Spleen (tissue), 11 donors: ENCODE data around the gene RINT1. TPM values are rescaled to one million over a fixed set of nuclear protein-coding genes. Genes with fewer than 3 reads are reported as not detected.

ENCODE experiments used
- DNase-seq: peaks from one replicate; pipeline ENCODE4 v3.0.0-alpha.2; 2020
- H3K27ac ChIP-seq, 8 donors: fragments of 200-600 bp; sonication (generic) in 7 of 8; 1 replicate in 4 of 8; 2 replicates in 4 of 8; pipeline versions ENCODE4 v1.5.0 to v1.8.0; 2016 to 2021; ENCODE audit warnings: inconsistent platforms in 4 of 8, mild to moderate bottlenecking in 4 of 8, moderate library complexity in 1 of 8
- H3K27me3 ChIP-seq, 7 donors: fragments of 200-600 bp; sonication (generic) in 6 of 7; replicated peaks in 1 of 7; 1 replicate in 4 of 7; 2 replicates in 3 of 7; pipeline versions ENCODE4 v1.5.0 to v1.8.0; 2016 to 2021; ENCODE audit warnings: inconsistent platforms in 3 of 7, mild to moderate bottlenecking in 1 of 7
- H3K36me3 ChIP-seq, 6 donors: fragments of 200-600 bp; sonication (generic) in 5 of 6; 1 replicate in 4 of 6; 2 replicates in 2 of 6; pipeline versions ENCODE4 v1.5.0 to v1.8.0; 2016 to 2021; ENCODE audit warnings: inconsistent platforms in 2 of 6
- H3K4me1 ChIP-seq, 6 donors: fragments of 200-600 bp; sonication (generic) in 5 of 6; 1 replicate in 3 of 6; 2 replicates in 3 of 6; pipeline versions ENCODE4 v1.5.0 to v1.8.0; 2016 to 2021; ENCODE audit warnings: inconsistent platforms in 3 of 6
- H3K4me3 ChIP-seq, 8 donors: fragments of 200-600 bp; sonication (generic) in 7 of 8; 1 replicate in 4 of 8; 2 replicates in 4 of 8; pipeline versions ENCODE4 v1.5.0 to v1.8.0; 2016 to 2021; ENCODE audit warnings: inconsistent platforms in 4 of 8, mild to moderate bottlenecking in 4 of 8, moderate library complexity in 2 of 8
- H3K9me3 ChIP-seq, 8 donors: fragments of 200-600 bp; sonication (generic) in 7 of 8; 1 replicate in 4 of 8; 2 replicates in 4 of 8; pipeline versions ENCODE4 v1.5.0 to v1.8.0; 2016 to 2021; ENCODE audit warnings: inconsistent platforms in 4 of 8
- POLR2A ChIP-seq, 3 donors: fragments of 450-650 bp; IDR thresholded peaks; one replicate each; pipeline ENCODE4 v1.5.1; 2017; ENCODE audit warnings: antibody characterized with exemption in 3 of 3, mild to moderate bottlenecking in 1 of 3
- POLR2AphosphoS5 ChIP-seq, 3 donors: sonication (generic); formaldehyde crosslinking; IDR thresholded peaks; one replicate each; pipeline ENCODE4 v1.5.1; 2017; ENCODE audit warnings: antibody characterized with exemption in 3 of 3
- WGBS, 5 donors: extraction: QIAGEN DNeasy Blood & Tissue Kit in 3 of 5; methylation state at CpG; one replicate each; pipeline versions ENCODE4 v1.1.5 to v1.1.7; 2013 to 2018; 5-methylcytosine and 5-hydroxymethylcytosine counted together
- intact Hi-C: fragments of 100-400 bp; cut with DNase I; formaldehyde crosslinking; loops from one replicate; pipeline ENCODE4 v1.15.0; 2023; ENCODE audit warnings: low total_unique reads
- polyA plus RNA-seq, 3 donors: library from polyadenylated mRNA; stranded (reverse); fragments of 200-250 nt; gene quantifications; one replicate each; pipeline ENCODE4 v1.2.1, GENCODE V29; 2013
- total RNA-seq, 7 donors: library from RNA; depleted of rRNA in 3 of 7; stranded (reverse); fragments of >200 nt in 3 of 7; fragmentation: NEBNext Ultra II Directional in 4 of 7; extraction: Animal tissue kit (Norgen Biotek cat#: 25700) in 4 of 7; gene quantifications; one replicate each; pipeline versions ENCODE4 v1.1.0 to v1.2.1, GENCODE V29; 2016 to 2021
- TF ChIP-seq, protein P1 (sequence below), 11 experiments: fragments of 200-600 bp in 7 of 11; fragments of 450-650 bp in 4 of 11; sonication (generic) in 4 of 11; IDR thresholded peaks in 8 of 11; conservative IDR thresholded peaks in 3 of 11; 1 replicate in 7 of 11; 2 replicates in 4 of 11; pipeline versions ENCODE4 v1.4.0 to v1.8.0; 2016 to 2021; ENCODE audit warnings: antibody characterized with exemption in 11 of 11, inconsistent platforms in 4 of 11, mild to moderate bottlenecking in 1 of 11
- donor health status: healthy with polysubstance abuse.
- donor health status: DM: no; HTN: no; CAD: no; lungs with moderate emphysema.
- donor health status: DM: no; HTN: no; CAD: no.
- donor health status: Bipolar disorder and iron deficiency.
- donor health status: healthy.
- donor health status: DM: no; HTN: no; CAD: no.
- donor health status: DM: yes; HTN: yes; CAD: no.

RINT1 gene
- total and polyA plus RNA-seq, 10 donors = 12.8 to 27.1 (median 21.3) TPM

DNA sequence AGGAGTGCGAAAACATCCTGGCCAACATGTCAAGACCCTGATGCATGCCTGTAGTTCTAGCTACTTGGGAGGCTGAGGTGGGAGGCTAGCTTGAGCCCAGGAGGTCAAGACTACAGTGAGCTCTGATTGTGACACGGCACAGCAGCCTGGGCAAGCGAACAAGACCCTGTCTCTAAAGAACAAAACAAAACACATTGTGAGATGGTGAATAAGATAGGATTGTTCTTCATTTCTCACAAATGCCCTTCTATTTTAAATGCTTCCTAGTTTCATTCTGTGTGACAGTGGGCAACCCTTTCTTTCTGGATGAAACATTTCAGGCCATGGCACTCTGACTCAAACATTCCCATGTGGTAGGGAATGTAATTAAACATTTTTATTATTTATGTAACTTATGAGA is 35.8 kb downstream of the RINT1 start:
- no peaks in the 10 kb centered on the region for H3K4me1 ChIP-seq
- H3K9me3 ChIP-seq = no peaks in the 10 kb centered on the region
- H3K4me3 ChIP-seq = no peak overlapping the region
- DNase-seq = no peak
- intact Hi-C loops = no loop called here
- H3K27ac ChIP-seq = no peak overlapping the region
- WGBS, 5 donors = 91 to 100% (median 98%) methylated on average over 3 of the region's 3 CpGs
- no peaks in the 10 kb centered on the region for H3K27me3 ChIP-seq
- TF ChIP-seq, protein P1, sequence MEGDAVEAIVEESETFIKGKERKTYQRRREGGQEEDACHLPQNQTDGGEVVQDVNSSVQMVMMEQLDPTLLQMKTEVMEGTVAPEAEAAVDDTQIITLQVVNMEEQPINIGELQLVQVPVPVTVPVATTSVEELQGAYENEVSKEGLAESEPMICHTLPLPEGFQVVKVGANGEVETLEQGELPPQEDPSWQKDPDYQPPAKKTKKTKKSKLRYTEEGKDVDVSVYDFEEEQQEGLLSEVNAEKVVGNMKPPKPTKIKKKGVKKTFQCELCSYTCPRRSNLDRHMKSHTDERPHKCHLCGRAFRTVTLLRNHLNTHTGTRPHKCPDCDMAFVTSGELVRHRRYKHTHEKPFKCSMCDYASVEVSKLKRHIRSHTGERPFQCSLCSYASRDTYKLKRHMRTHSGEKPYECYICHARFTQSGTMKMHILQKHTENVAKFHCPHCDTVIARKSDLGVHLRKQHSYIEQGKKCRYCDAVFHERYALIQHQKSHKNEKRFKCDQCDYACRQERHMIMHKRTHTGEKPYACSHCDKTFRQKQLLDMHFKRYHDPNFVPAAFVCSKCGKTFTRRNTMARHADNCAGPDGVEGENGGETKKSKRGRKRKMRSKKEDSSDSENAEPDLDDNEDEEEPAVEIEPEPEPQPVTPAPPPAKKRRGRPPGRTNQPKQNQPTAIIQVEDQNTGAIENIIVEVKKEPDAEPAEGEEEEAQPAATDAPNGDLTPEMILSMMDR (IDR thresholded peaks at IDR 0.05 in 8 of 11, conservative IDR thresholded peaks at IDR 0.05 in 3 of 11) = no peak
- TF ChIP-seq POLR2A (IDR thresholded peaks at IDR 0.05) (no peak), POLR2AphosphoS5 (IDR thresholded peaks at IDR 0.05) (no peak)
- peaks cover 4 to 74% (median 54%) of the 10 kb centered on the region in 6 donors for H3K36me3 ChIP-seq

DNA sequence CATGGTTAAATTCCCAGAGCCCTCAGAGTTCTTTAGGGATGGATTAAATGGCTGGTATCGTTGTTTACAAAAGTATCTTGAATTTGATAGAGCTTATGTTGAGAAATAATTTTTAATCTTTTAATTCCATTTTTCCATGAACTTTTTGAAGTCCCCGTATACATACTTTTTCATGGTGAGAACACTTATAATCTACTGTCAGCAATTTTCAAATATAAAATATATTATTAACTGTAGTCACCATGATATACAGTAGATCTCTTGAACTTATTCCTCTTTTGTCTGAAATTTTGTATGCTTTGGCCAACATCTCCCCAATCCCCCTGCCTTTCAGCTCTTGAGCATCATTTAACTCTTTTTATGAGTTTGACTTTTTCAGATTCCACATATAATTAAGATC is 39.9 kb downstream of the RINT1 start:
- intact Hi-C loops = no loop called here
- DNase-seq = no peak
- H3K27ac ChIP-seq = no peak overlapping the region
- WGBS, 5 donors = 94 to 98% (median 95%) methylated on average over 2 of the region's 2 CpGs
- H3K4me1 ChIP-seq = no peaks in the 10 kb centered on the region
- peaks cover 4 to 33% (median 14%) of the 10 kb centered on the region in 6 donors for H3K36me3 ChIP-seq
- H3K27me3 ChIP-seq = no peaks in the 10 kb centered on the region
- H3K4me3 ChIP-seq = no peak overlapping the region
- TF ChIP-seq POLR2AphosphoS5 (IDR thresholded peaks at IDR 0.05) (no peak), POLR2A (IDR thresholded peaks at IDR 0.05) (no peak)
- TF ChIP-seq, protein P1 (IDR thresholded peaks at IDR 0.05 in 8 of 11, conservative IDR thresholded peaks at IDR 0.05 in 3 of 11) = no peak
- H3K9me3 ChIP-seq = no peaks in the 10 kb centered on the region

DNA sequence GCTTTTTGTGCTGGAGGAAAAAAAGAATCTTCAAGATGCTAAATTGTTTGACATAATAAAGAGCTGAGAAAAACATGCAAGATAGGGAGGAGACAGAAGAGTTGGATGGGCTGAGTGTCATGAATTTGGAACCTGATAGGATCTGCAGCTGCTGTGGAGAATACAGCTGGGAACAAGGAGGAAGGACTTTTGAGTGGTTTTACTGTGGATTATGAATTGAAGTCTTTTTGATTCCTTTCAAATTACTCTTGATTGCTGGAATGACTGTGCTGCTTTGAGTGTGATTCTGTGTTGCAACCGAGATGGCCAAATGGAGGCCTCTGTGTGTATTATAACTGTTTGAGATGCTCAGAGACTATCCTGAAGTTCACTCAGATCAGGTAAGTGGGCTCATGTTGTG is 45.2 kb downstream of the RINT1 start:
- Histone ChIP-seq H3K27me3 (peaks cover 0 to 14% (median 8%) of the 10 kb centered on the region in 7 donors), H3K27ac (no peak overlapping the region), H3K9me3 (no peaks in the 10 kb centered on the region), H3K4me1 (peaks cover 0 to 10% (median 7%) of the 10 kb centered on the region in 6 donors), H3K4me3 (no peak overlapping the region), H3K36me3 (no peaks in the 10 kb centered on the region)
- TF ChIP-seq POLR2AphosphoS5 (IDR thresholded peaks at IDR 0.05) = no peak
- no peak for TF ChIP-seq POLR2A (IDR thresholded peaks at IDR 0.05)
- TF ChIP-seq, protein P1 (IDR thresholded peaks at IDR 0.05 in 8 of 11, conservative IDR thresholded peaks at IDR 0.05 in 3 of 11) = no peak
- 83 to 95% (median 93%) methylated on average over 1 of the region's 1 CpG for WGBS, 5 donors
- intact Hi-C loops = no loop called here
- DNase-seq = no peak

DNA sequence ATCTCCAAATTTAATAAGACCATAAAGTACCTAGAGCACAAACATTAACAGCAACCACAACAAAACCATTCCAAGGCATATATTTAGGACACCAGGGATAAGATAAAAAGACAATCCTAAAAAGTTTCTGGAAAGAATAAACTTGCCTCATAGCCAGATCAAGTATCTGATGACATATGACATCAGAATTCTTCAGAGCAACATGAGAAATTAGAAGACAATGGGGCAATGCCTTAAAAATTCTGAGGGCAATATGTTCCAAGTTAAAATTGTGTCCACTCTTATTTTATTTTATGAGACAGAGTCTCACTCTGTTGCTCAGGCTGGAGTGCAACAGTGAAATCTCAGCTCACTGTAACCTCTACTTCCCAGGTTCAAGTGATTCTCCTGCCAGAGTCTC is 46.5 kb downstream of the RINT1 start:
- no peak overlapping the region for H3K4me3 ChIP-seq

More for the DNA sequence above, 46.5 kb downstream of the RINT1 start:
- intact Hi-C loops = no loop called here
- Histone ChIP-seq H3K4me1 (peaks cover 0 to 10% (median 7%) of the 10 kb centered on the region in 6 donors), H3K27me3 (peaks cover 0 to 17% (median 8%) of the 10 kb centered on the region in 7 donors), H3K9me3 (peaks cover 0 to 6% (median 1%) of the 10 kb centered on the region in 8 donors), H3K36me3 (no peaks in the 10 kb centered on the region), H3K27ac (no peak overlapping the region)
- TF ChIP-seq, protein P1 (IDR thresholded peaks at IDR 0.05 in 8 of 11, conservative IDR thresholded peaks at IDR 0.05 in 3 of 11) = no peak
- no peak for TF ChIP-seq POLR2AphosphoS5 (IDR thresholded peaks at IDR 0.05)
- TF ChIP-seq POLR2A (IDR thresholded peaks at IDR 0.05) = no peak
- no peak for DNase-seq
